Calu3 (cell line): ENCODE measurements around the gene GSC2. TPM values are rescaled to one million over a fixed set of nuclear protein-coding genes. Genes with fewer than 3 reads are reported as not detected.

Experiments
- BruUV-seq: library from RNA; stranded (reverse); fragments of 400-500 nt; replicated peaks from 2 replicates; lab custom pipeline; 2021; lab: Mats Ljungman, UMichigan
- CTCF ChIA-PET: fragments of 300-600 bp; sonication (Branson Sonifier 250); formaldehyde crosslinking; loops from one replicate; lab custom pipeline; 2022; ENCODE audit warnings: antibody characterized with exemption; lab: Charles Lee
- DNase-seq: peaks from one replicate; pipeline ENCODE4 v3.0.0; 2022
- H3K27ac Mint-ChIP-seq: one replicate; pipeline ENCODE4 v1.8.0; 2022; ENCODE audit warnings: mixed read lengths; ENCODE audit not compliant: unreplicated experiment
- H3K27me3 Mint-ChIP-seq: one replicate; pipeline ENCODE4 v1.8.0; 2022; ENCODE audit warnings: mixed read lengths; ENCODE audit not compliant: unreplicated experiment
- H3K36me3 Mint-ChIP-seq: one replicate; pipeline ENCODE4 v1.8.0; 2022; ENCODE audit warnings: mild to moderate bottlenecking, moderate library complexity, mixed read lengths; ENCODE audit not compliant: insufficient read depth, unreplicated experiment
- H3K4me1 Mint-ChIP-seq: one replicate; pipeline ENCODE4 v1.8.0; 2022; ENCODE audit warnings: mild to moderate bottlenecking, low read depth, mixed read lengths; ENCODE audit not compliant: unreplicated experiment
- H3K4me3 Mint-ChIP-seq: one replicate; pipeline ENCODE4 v1.8.0; 2022; ENCODE audit warnings: mild to moderate bottlenecking, low read depth, moderate library complexity, mixed read lengths; ENCODE audit not compliant: unreplicated experiment
- H3K9me3 Mint-ChIP-seq: one replicate; pipeline ENCODE4 v1.8.0; 2022; ENCODE audit warnings: low read depth, mixed read lengths; ENCODE audit not compliant: unreplicated experiment
- intact Hi-C: fragments of 100-400 bp; cut with micrococcal nuclease; formaldehyde crosslinking; loops from one replicate; pipeline ENCODE4 v1.10.0; 2022; ENCODE audit not compliant: unreplicated experiment
- total RNA-seq: library from RNA; stranded (reverse); gene quantifications from 2 replicates; pipeline ENCODE4 v1.2.3, GENCODE V29; 2022
- TF ChIP-seq, protein P1 (sequence below): fragments of 200-600 bp; IDR thresholded peaks from one replicate; pipeline ENCODE4 v1.8.0; 2022; ENCODE audit warnings: antibody characterized with exemption; ENCODE audit not compliant: unreplicated experiment

Gene GSC2
- total RNA-seq, 1 experiment from 2014 or later: not detected

DNA sequence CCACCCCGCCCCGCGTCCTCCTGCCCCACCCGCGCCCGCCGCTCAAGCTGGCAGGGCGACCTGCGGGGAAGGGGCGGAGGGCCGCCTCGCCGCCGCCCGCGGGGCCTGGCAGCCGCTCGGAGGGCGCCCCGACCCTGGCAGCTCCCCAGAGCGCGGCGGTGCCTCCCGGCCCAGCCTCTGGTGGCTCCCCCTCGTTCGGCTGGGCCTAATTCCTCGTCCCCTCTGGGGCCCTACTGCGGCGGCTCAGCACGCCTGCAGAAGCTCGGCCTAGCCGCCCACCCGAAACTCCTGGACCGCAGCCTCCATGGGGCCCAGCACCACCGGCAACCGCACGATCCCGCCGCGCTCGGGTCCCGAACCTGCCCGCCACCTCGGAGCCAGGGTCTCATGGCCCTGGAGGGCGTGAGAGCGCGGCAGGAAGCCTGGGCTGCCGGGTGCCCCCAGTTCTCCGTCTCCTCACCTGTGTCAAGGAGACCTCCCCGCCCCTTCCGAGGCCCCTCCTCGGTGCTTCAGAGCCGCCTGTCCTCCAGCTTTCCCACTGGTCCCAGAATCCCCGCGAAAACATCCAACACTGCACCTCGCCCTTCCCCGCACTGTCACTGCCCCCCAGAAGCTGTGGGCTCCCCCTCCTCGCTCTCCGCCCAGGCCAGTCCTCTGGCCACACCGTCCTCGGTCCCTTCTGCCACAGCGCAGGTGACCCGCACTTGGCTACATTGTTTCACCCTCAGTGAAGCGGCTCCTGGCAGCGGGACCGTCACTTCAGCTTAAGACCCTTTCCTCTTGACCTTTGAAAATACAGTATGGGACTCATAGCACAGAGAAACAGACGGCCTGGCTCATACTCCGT is 613 bp upstream of the GSC2 start:
- Mint-ChIP-seq H3K27me3 (peaks cover 69% of the 10 kb centered on the region), H3K27ac (no peak overlapping the region), H3K9me3 (no peaks in the 10 kb centered on the region), H3K4me3 (no peak overlapping the region), H3K36me3 (no peaks in the 10 kb centered on the region), H3K4me1 (no peaks in the 10 kb centered on the region)
- BruUV-seq: no TSS peak
- TF ChIP-seq, protein P1, sequence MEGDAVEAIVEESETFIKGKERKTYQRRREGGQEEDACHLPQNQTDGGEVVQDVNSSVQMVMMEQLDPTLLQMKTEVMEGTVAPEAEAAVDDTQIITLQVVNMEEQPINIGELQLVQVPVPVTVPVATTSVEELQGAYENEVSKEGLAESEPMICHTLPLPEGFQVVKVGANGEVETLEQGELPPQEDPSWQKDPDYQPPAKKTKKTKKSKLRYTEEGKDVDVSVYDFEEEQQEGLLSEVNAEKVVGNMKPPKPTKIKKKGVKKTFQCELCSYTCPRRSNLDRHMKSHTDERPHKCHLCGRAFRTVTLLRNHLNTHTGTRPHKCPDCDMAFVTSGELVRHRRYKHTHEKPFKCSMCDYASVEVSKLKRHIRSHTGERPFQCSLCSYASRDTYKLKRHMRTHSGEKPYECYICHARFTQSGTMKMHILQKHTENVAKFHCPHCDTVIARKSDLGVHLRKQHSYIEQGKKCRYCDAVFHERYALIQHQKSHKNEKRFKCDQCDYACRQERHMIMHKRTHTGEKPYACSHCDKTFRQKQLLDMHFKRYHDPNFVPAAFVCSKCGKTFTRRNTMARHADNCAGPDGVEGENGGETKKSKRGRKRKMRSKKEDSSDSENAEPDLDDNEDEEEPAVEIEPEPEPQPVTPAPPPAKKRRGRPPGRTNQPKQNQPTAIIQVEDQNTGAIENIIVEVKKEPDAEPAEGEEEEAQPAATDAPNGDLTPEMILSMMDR: no peak
- DNase-seq: no peak
- CTCF ChIA-PET: no interaction called here
- intact Hi-C loops: no loop called here

DNA sequence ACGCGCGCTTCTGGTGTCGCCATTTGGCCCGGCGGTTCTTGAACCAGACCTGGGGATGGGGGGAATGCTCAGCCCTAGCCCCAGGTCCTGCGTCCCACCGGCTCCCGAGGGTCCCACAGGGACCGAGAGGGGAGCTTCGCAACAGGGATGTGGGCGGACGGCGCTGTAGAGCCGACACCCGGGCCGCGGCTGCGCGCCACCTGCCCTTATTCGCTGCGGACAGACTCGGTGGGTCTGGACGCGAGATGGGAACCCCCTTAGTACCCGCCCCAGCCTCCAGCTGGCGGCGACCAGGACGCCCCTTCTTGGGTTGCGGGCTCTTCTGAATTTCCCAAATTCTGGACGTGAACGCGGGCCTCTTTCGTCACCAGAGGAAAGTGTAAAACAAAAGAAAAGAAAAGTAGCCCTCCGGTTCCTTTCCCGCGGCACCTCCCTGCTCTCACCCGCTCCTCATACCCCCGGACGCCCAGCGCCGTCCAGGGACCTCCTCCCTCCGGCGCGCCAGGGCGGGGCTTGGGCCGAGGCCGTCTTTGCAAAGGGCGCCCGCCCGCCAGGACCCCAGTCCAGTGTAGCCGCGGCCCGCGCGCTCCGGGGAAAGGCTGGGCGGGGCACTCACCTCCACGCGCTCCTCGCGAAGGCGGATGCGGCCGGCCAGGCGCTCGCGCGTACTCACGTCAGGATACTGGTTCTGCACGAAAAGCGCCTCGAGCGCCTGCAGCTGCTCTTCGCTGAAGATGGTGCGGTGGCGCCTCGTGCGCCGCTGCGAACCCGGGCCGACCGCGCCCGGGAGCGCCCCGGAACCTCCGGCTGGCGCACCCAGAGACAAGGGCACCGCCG is 827 bp downstream of the GSC2 start:
- DNase-seq: no peak
- Mint-ChIP-seq H3K9me3 (no peaks in the 10 kb centered on the region), H3K36me3 (peaks cover 5% of the 10 kb centered on the region)

DNA sequence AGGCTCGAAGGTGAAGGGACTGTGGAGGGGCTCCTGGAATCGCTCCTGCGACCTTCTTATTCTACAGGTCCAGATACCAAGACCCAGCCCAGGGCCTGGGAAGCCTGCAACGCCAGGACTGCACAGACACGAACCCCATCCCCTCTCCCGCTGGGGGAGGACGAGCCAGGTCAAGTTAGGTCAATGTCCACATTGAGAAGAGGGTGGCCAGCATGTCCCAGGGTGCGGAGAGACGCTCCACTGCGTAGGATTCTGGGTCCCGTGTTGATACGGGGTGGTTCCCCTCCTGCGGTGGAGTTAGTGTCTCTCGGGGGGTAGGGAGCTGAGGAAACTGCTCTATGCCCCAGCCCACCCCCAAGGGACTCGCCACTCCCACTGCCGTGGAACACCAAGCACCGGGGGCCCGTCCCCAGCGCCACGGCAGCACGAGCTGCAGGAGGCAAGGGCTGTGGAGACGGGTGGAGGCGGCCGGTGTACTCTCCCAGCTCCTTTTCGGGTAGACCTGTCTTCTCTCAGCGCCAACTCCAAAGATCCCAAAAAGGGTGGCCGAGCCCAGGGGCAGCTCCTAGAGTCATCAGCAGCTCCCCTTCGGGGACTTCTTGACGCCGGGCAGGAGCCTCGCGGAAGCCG is 1.6 kb downstream of the GSC2 start:
- CTCF ChIA-PET: interaction anchor here (0.6 kb wide), 1 partner anchor 255 kb away, joined by 3 read pairs; no protein-coding TSS in a partner anchor
- BruUV-seq: no TSS peak
- Mint-ChIP-seq H3K4me3 (no peak overlapping the region), H3K4me1 (peaks cover 9% of the 10 kb centered on the region), H3K9me3 (no peaks in the 10 kb centered on the region), H3K27me3 (peaks cover 59% of the 10 kb centered on the region), H3K27ac (no peak overlapping the region), H3K36me3 (peaks cover 13% of the 10 kb centered on the region)
- TF ChIP-seq, protein P1: no peak
- no peak for DNase-seq
- intact Hi-C loops: no loop called here

More for the DNA sequence above, 827 bp downstream of the GSC2 start:
- Mint-ChIP-seq H3K27ac (no peak overlapping the region), H3K4me1 (peaks cover 2% of the 10 kb centered on the region), H3K4me3 (no peak overlapping the region), H3K27me3 (peaks cover 66% of the 10 kb centered on the region)
- no TSS peak for BruUV-seq
- CTCF ChIA-PET: no interaction called here
- TF ChIP-seq, protein P1: no peak
- intact Hi-C loops: no loop called here

DNA sequence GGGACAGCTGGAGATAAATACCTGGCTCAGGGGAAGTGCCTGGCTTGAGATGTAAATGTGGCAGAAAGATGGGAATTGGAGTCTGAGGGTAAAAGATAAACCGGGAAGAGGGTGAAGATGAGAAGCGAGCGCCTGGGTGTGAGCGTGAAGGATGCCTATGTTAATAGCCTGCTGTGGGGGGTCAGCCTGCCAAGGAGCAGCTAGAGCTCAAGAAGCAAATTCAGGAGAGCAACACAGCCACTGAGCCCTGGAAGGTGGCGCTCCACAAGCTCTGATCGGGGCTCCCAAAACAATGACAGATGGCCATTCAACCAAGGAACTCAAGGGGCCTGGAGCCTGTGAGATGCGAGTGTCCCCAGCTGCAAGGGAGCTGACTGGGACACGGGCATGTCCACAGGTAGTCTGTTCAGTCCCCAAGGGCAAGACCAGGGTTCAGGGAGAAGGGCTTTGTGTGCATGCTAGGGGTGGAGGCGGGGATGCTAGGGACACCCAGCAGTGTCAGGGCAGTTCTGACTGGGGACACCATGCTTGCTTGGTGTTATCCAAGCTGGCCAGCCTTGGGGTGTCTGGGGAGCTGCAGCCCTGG is 2.8 kb downstream of the GSC2 start:
- no peaks in the 10 kb centered on the region for H3K9me3 Mint-ChIP-seq
- DNase-seq: no peak
- H3K27me3 Mint-ChIP-seq: peaks cover 46% of the 10 kb centered on the region
- TF ChIP-seq, protein P1: no peak
- no peak overlapping the region for H3K27ac Mint-ChIP-seq
- intact Hi-C loops: no loop called here
- H3K36me3 Mint-ChIP-seq: peaks cover 14% of the 10 kb centered on the region
- no peak overlapping the region for H3K4me3 Mint-ChIP-seq
- H3K4me1 Mint-ChIP-seq: peaks cover 11% of the 10 kb centered on the region
- BruUV-seq: no TSS peak
- CTCF ChIA-PET: interaction anchor here (0.9 kb wide), 1 partner anchor 17 kb away, joined by 3 read pairs; no protein-coding TSS in a partner anchor
